Measurements from ENCODE around the gene ERBB2. TPM values are rescaled to one million over a fixed set of nuclear protein-coding genes. Genes with fewer than 3 reads are reported as not detected.
A peak's percentile ranks its signal among the peaks of the same experiment; 100 is the strongest.

Gene ERBB2
- total and polyA plus RNA-seq, 9 of the 15 experiments (the other 6 are each of a cell fraction or from before 2014, with no cell fraction given), result 0.74 to 5.6 (median 3.3) TPM

GRCh38 chr17:39687546-39688474 lies 12.1 kb upstream of the ERBB2 start, which contains the start of gene PGAP3 (continued):
- TF ChIP-seq ARID3A (IDR thresholded peaks at IDR 0.05; ENCODE audit: borderline replicate concordance, low read depth, low read length) (0 out of 2 replicates have a peak, but pooled peaks have one; percentile 13), MLLT1 (IDR thresholded peaks at IDR 0.05) (0 out of 4 replicates have a peak, but pooled peaks of 1 of the 2 experiments have one; percentile 5), MAZ (CRISPR knock-in tag; conservative IDR thresholded peaks at IDR 0.05 in 1 of 2, IDR thresholded peaks at IDR 0.05 in 1 of 2) (peak; percentile 45 to 82), ZNF239 (CRISPR knock-in tag; IDR thresholded peaks at IDR 0.05) (no peak), ZNF277 (CRISPR knock-in tag; IDR thresholded peaks at IDR 0.05; ENCODE audit: borderline replicate concordance) (no peak), CEBPG (CRISPR knock-in tag; IDR thresholded peaks at IDR 0.05) (no peak), CEBPG (tag; conservative IDR thresholded peaks at IDR 0.05 in 1 of 2, IDR thresholded peaks at IDR 0.05 in 1 of 2) (no peak), BRCA1 (IDR thresholded peaks at IDR 0.05) (no peak), BRCA1 (CRISPR knock-in tag; IDR thresholded peaks at IDR 0.05) (no peak), ZBTB40 (IDR thresholded peaks at IDR 0.05) (peak; percentile 98), ZBTB40 (CRISPR knock-in tag; IDR thresholded peaks at IDR 0.05) (no peak), SMC3 (conservative IDR thresholded peaks at IDR 0.05; ENCODE audit: insufficient read depth, low read depth, low read length) (no peak)
